Effector memory CD8-positive, alpha-beta T cell (primary cell): ENCODE data around the gene UBAC1.
A peak's percentile ranks its signal among the peaks of the same experiment; 100 is the strongest.

Experiments used
- ATAC-seq: fragments of 150-1000 bp; cut with Tn5 transposase; replicated peaks from 2 replicates; pipeline ENCODE4 v1.10.0; 2021; ENCODE audit warnings: mild to moderate bottlenecking, moderate library complexity
- DNase-seq, 3 experiments: peaks; one replicate each; pipeline ENCODE4 v3.0.0; 2021
- H3K27ac Mint-ChIP-seq, 2 donors: one replicate each; pipeline ENCODE4 v1.8.0; 2022; ENCODE audit warnings: mild to moderate bottlenecking in 2 of 2, mixed read lengths in 2 of 2, moderate library complexity in 2 of 2
- H3K27me3 Mint-ChIP-seq, 2 donors: one replicate each; pipeline ENCODE4 v1.8.0; 2022; ENCODE audit warnings: mixed read lengths in 2 of 2
- H3K36me3 Mint-ChIP-seq: one replicate; pipeline ENCODE4 v1.8.0; 2022; ENCODE audit warnings: mild to moderate bottlenecking, moderate library complexity, mixed read lengths; ENCODE audit not compliant: insufficient read depth
- H3K4me1 Mint-ChIP-seq, 2 donors: one replicate each; pipeline ENCODE4 v1.8.0; 2022; ENCODE audit warnings: low read depth in 2 of 2, mixed read lengths in 2 of 2
- H3K4me3 Mint-ChIP-seq, 2 donors: one replicate each; pipeline ENCODE4 v1.8.0; 2022; ENCODE audit warnings: mild to moderate bottlenecking in 2 of 2, mixed read lengths in 2 of 2, moderate library complexity in 2 of 2
- H3K9me3 Mint-ChIP-seq, 2 donors: one replicate each; pipeline ENCODE4 v1.8.0; 2022; ENCODE audit warnings: mixed read lengths in 2 of 2

Gene UBAC1

DNA sequence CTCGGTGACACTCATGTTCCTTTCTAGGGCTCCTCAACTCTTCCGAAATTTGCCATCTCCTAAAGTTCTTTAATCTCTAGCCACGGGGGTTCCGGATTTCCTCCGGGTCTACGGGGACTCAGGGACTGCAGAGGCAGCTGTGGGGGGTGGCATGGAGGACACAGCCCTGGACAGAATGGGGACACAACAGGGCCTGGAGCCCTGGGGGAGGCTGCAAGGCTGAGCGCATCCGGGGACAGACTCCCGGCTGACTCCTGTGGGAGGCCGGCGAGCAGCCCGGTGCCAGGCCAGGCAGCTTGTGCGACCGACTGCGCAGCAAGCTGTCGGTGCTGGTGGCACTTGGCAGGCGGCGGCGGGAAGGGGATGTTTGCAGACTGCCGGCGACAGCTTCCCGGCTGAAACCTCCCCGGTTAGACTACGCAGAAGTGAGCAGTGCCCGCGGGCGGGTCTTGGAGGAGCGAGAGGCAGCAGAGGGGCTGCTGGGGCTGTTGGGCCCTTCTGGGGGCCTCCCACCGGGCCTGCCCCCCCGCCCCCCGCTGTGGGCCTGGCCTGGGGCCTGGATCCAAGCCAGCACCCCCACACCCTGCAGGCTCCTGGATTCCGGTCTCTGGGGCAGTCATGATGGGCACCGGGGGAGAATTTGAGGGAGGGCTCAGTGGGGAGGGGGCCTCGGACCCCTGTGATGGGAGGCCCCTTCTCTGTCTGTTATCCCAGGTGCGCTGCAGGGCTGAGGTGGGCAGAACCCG lies 28.7 kb upstream of the UBAC1 start:
- Mint-ChIP-seq H3K36me3 (no peaks in the 10 kb centered on the region), H3K9me3 (no peaks in the 10 kb centered on the region), H3K4me1 (peaks cover 0 to 22% of the 10 kb centered on the region in 2 donors), H3K4me3 (peak overlapping the region; percentile 52 to 56), H3K27me3 (peaks cover 6 to 9% of the 10 kb centered on the region in 2 donors), H3K27ac (no peak overlapping the region)
- DNase-seq (no peak), ATAC-seq (peak; percentile 41)

DNA sequence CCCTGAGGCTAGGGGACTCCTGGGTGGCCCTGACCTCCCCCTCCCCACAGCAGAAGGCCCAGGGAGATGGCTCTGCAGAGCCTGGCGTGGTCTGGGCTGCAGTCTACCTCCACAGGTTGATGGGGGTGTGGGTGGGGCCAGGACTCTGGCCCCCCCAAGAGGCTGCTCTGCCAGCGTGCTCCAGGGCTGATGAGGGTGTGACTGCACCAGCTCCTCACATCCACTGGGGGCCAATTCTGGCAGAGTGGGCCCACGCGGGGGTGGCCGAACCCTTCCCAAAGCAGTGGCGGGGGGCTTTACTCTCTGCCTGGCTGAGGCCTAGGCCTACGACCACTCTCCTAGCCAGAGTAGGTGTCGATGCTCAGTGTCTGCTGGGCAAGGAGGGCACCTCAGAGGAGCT lies 28.0 kb upstream of the UBAC1 start:
- Mint-ChIP-seq H3K4me3 (no peak overlapping the region), H3K27ac (no peak overlapping the region), H3K27me3 (peaks cover 6 to 9% of the 10 kb centered on the region in 2 donors), H3K36me3 (no peaks in the 10 kb centered on the region), H3K9me3 (no peaks in the 10 kb centered on the region), H3K4me1 (peaks cover 0 to 17% of the 10 kb centered on the region in 2 donors)
- no peak for DNase-seq
- no peak for ATAC-seq

DNA sequence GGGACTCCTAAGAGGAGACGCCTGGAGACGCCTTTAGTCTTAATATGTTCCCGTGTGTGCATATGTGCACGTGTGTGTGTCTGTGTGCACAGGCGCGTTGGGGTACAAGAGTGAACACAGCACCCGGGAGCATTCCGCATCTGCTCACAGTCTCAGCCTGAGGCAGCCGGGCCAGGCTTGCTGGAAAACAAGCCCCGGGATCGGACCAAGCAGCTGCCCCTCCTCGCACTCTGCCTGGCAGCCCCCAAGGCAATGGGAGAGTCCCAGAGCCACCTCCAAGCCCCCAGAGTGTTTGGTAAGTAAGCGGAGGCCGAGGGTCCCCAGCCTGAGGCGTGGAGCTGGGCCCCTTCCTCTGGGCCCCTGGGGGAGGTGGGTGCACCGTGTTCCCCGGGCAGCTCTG lies 27.3 kb upstream of the UBAC1 start:
- no peaks in the 10 kb centered on the region for H3K36me3 Mint-ChIP-seq

GRCh38 chr9:135987838-135988404 lies 26.7 kb upstream of the UBAC1 start:
- DNase-seq (no peak), ATAC-seq (no peak)
- Mint-ChIP-seq H3K27me3 (peaks cover 6 to 9% of the 10 kb centered on the region in 2 donors), H3K9me3 (no peaks in the 10 kb centered on the region), H3K36me3 (no peaks in the 10 kb centered on the region), H3K27ac (no peak overlapping the region), H3K4me1 (peaks cover 0 to 17% of the 10 kb centered on the region in 2 donors), H3K4me3 (no peak overlapping the region)

More for the DNA sequence above, 27.3 kb upstream of the UBAC1 start:
- DNase-seq (no peak), ATAC-seq (no peak)
- peaks cover 0 to 17% of the 10 kb centered on the region in 2 donors for H3K4me1 Mint-ChIP-seq
- H3K27me3 Mint-ChIP-seq, result peaks cover 6 to 9% of the 10 kb centered on the region in 2 donors
- no peak overlapping the region for H3K4me3 Mint-ChIP-seq
- H3K27ac Mint-ChIP-seq, result no peak overlapping the region
- H3K9me3 Mint-ChIP-seq, result no peaks in the 10 kb centered on the region

DNA sequence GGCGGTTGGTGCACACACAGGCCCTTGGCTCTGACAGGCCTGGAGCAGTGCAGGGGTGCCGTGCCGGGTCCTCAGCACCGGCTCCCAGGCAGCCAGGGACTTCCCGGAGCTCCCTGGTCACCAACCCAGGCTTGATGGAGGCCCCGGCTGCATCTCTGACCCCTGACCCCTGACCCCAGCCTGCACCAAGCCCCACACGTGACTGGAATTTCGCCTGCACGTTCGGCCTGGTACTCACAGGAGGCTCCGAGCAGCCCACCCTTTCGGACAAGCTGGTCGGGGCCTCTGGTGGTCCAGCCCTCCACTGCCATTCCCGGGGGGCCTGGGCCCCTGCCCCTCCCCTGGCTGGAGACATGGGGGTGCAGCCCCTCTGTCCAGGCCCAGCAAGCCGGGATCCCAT lies 25.4 kb upstream of the UBAC1 start:
- no peak overlapping the region for H3K4me3 Mint-ChIP-seq
- H3K36me3 Mint-ChIP-seq, result no peaks in the 10 kb centered on the region
- no peak overlapping the region for H3K27ac Mint-ChIP-seq
- ATAC-seq, result no peak
- DNase-seq, result no peak
- peaks cover 6 to 9% of the 10 kb centered on the region in 2 donors for H3K27me3 Mint-ChIP-seq
- H3K9me3 Mint-ChIP-seq, result no peaks in the 10 kb centered on the region
- H3K4me1 Mint-ChIP-seq, result peaks cover 0 to 8% of the 10 kb centered on the region in 2 donors

- peaks cover 0 to 5% of the 10 kb centered on the region in 2 donors for H3K4me1 Mint-ChIP-seq
- H3K4me3 Mint-ChIP-seq, result no peak overlapping the region
- no peaks in the 10 kb centered on the region for H3K36me3 Mint-ChIP-seq
- H3K27ac Mint-ChIP-seq, result no peak overlapping the region
- no peak for DNase-seq
- peaks cover 6 to 9% of the 10 kb centered on the region in 2 donors for H3K27me3 Mint-ChIP-seq
- ATAC-seq, result no peak
- no peaks in the 10 kb centered on the region for H3K9me3 Mint-ChIP-seq
These were observed 24.7 kb upstream of the UBAC1 start for GRCh38 chr9:135985889-135986288.

DNA sequence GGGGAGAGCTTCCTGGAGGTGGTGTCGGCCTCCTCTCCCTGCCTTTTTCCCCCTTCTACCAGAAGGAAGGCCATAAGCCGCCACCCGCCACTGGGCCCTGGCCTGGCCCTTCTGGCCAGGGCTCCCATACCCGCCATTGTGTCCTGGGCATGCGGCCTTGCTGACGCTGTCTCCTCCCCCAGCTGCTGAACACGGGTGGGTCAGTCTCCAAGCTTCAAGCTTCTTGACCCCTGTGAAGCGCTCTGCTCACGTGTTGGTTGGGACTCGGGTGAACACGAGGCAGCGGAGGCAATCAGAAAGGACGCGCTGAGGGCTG lies 24.2 kb upstream of the UBAC1 start:
- peaks cover 0 to 3% of the 10 kb centered on the region in 2 donors for H3K4me1 Mint-ChIP-seq
- no peaks in the 10 kb centered on the region for H3K36me3 Mint-ChIP-seq
- ATAC-seq (no peak), DNase-seq (no peak)
- H3K9me3 Mint-ChIP-seq, result no peaks in the 10 kb centered on the region
- H3K27me3 Mint-ChIP-seq, result peaks cover 6 to 9% of the 10 kb centered on the region in 2 donors
- H3K4me3 Mint-ChIP-seq, result no peak overlapping the region
- no peak overlapping the region for H3K27ac Mint-ChIP-seq

GRCh38 chr9:135984072-135984710 lies 23.0 kb upstream of the UBAC1 start:
- no peak overlapping the region for H3K4me3 Mint-ChIP-seq
- no peak overlapping the region for H3K27ac Mint-ChIP-seq
- H3K27me3 Mint-ChIP-seq, result peaks cover 6 to 9% of the 10 kb centered on the region in 2 donors

DNA sequence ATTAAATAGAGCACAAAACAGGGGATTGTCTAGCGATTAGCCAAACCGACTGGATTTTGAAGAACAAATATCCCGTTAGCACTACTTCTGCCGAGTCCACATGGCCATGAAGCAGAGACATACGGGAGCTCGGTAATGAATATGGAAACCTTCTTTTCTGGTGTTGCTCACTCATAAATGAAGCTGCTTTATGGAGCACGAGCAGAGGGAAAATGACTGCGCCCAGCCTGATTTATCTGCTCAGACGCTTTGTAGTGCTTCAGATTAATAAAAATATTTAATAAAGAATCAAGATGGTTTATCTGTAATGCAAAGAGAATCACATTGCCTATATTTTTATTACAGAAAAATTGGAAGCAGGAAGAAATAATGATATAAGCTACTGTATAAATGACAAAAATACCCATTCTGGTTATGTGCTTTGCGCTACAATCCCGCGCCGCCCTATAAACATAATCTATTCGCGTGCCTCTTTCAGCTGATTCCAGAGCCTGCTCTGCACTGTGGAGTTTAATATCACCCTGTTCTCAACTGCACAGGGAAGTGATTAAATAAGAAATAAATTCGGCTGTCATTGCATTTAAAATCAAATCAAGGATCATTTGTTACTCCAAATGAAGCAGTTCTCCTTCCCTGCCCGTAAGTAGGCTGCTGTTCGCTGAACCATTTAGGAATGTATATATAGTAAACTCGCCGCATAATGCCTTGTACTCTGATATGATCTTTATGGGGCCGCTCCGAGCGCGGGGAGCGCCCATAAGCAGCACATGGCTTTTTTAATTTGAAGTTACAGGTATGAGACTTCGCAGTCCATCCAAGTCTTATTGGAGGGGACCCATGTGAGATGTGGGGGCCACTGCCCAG lies 22.3 kb upstream of the UBAC1 start:
- no peak overlapping the region for H3K4me3 Mint-ChIP-seq
- peaks cover 6 to 9% of the 10 kb centered on the region in 2 donors for H3K27me3 Mint-ChIP-seq
- H3K9me3 Mint-ChIP-seq, result no peaks in the 10 kb centered on the region
- no peaks in the 10 kb centered on the region for H3K36me3 Mint-ChIP-seq
- H3K4me1 Mint-ChIP-seq, result peaks cover 5 to 6% of the 10 kb centered on the region in 2 donors
- ATAC-seq (no peak), DNase-seq (no peak)
- H3K27ac Mint-ChIP-seq, result no peak overlapping the region

More at GRCh38 chr9:135984072-135984710, 23.0 kb upstream of the UBAC1 start:
- ATAC-seq (no peak), DNase-seq (no peak)
- H3K36me3 Mint-ChIP-seq, result no peaks in the 10 kb centered on the region
- peaks cover 0 to 1% of the 10 kb centered on the region in 2 donors for H3K4me1 Mint-ChIP-seq
- no peaks in the 10 kb centered on the region for H3K9me3 Mint-ChIP-seq

GRCh38 chr9:135982499-135983207 lies 21.5 kb upstream of the UBAC1 start:
- ATAC-seq (no peak), DNase-seq (no peak)
- no peak overlapping the region for H3K27ac Mint-ChIP-seq
- H3K4me1 Mint-ChIP-seq, result peaks cover 5 to 6% of the 10 kb centered on the region in 2 donors
- no peak overlapping the region for H3K4me3 Mint-ChIP-seq
- H3K27me3 Mint-ChIP-seq, result peaks cover 6 to 9% of the 10 kb centered on the region in 2 donors
- H3K36me3 Mint-ChIP-seq, result no peaks in the 10 kb centered on the region
- H3K9me3 Mint-ChIP-seq, result no peaks in the 10 kb centered on the region

- H3K4me3 Mint-ChIP-seq, result no peak overlapping the region
- no peaks in the 10 kb centered on the region for H3K9me3 Mint-ChIP-seq
- H3K4me1 Mint-ChIP-seq, result peaks cover 5 to 6% of the 10 kb centered on the region in 2 donors
- DNase-seq (no peak), ATAC-seq (no peak)
- H3K27ac Mint-ChIP-seq, result no peak overlapping the region
- no peaks in the 10 kb centered on the region for H3K36me3 Mint-ChIP-seq
- peaks cover 6 to 9% of the 10 kb centered on the region in 2 donors for H3K27me3 Mint-ChIP-seq
These were observed 19.9 kb upstream of the UBAC1 start for GRCh38 chr9:135980926-135981630.

GRCh38 chr9:135979547-135980166 lies 18.5 kb upstream of the UBAC1 start:
- Mint-ChIP-seq H3K9me3 (no peaks in the 10 kb centered on the region), H3K27ac (no peak overlapping the region), H3K4me1 (peaks cover 5 to 6% of the 10 kb centered on the region in 2 donors), H3K27me3 (no peaks in the 10 kb centered on the region), H3K36me3 (peaks cover 8% of the 10 kb centered on the region), H3K4me3 (peak overlapping the region; percentile 29 to 47)
- ATAC-seq (no peak), DNase-seq (no peak)
